Ovary (tissue), 9 donors: ENCODE data around the gene ABCA9. TPM values are rescaled to one million over a fixed set of nuclear protein-coding genes. Genes with fewer than 3 reads are reported as not detected.

ENCODE experiments used
- DNase-seq, 5 donors: peaks; one replicate each; pipeline ENCODE4 v3.0.0-alpha.2; 2019 to 2020
- H3K27ac ChIP-seq, 2 donors: fragments of 200-600 bp; one replicate each; pipeline versions ENCODE4 v1.5.1 to v1.8.0; 2019 to 2022
- H3K27me3 ChIP-seq: fragments of 200-600 bp; one replicate; pipeline ENCODE4 v1.8.0; 2022
- H3K36me3 ChIP-seq: fragments of 200-600 bp; sonication (generic); one replicate; pipeline ENCODE4 v1.5.1; 2019
- H3K4me1 ChIP-seq: one replicate; pipeline ENCODE4 v1.8.1; 2013; ENCODE audit warnings: mild to moderate bottlenecking, moderate library complexity; ENCODE audit not compliant: insufficient read depth
- H3K4me3 ChIP-seq: fragments of 200-600 bp; sonication (generic); one replicate; pipeline ENCODE4 v1.5.1; 2017
- H3K9me3 ChIP-seq, 2 donors: fragments of 200-600 bp in 1 of 2; sonication (generic) in 1 of 2; one replicate each; pipeline versions ENCODE4 v1.5.1 to v1.8.1; 2013 to 2019; ENCODE audit warnings: mild to moderate bottlenecking in 1 of 2, moderate library complexity in 1 of 2
- CTCF ChIP-seq, 3 donors: fragments of 450-650 bp in 2 of 3; fragments of 200-600 bp in 1 of 3; IDR thresholded peaks; one replicate each; pipeline versions ENCODE4 v1.5.1 to v1.8.0; 2016 to 2022; ENCODE audit warnings: antibody characterized with exemption in 3 of 3, mild to moderate bottlenecking in 1 of 3
- EP300 ChIP-seq: sonication (generic); formaldehyde crosslinking; IDR thresholded peaks from one replicate; pipeline ENCODE4 v1.6.1; 2017; ENCODE audit warnings: antibody characterized with exemption
- POLR2A ChIP-seq: fragments of 450-650 bp; IDR thresholded peaks from one replicate; pipeline ENCODE4 v1.6.1; 2017; ENCODE audit warnings: antibody characterized with exemption, mild to moderate bottlenecking, moderate library complexity
- WGBS, 3 donors: extraction: QIAGEN DNeasy Blood & Tissue Kit in 1 of 3; methylation state at CpG; one replicate each; pipeline versions ENCODE4 v1.1.5 to v1.1.7; 2013 to 2017; 5-methylcytosine and 5-hydroxymethylcytosine counted together
- intact Hi-C, 4 donors: fragments of 100-400 bp; cut with DNase I; formaldehyde crosslinking; loops; one replicate each; pipeline versions ENCODE4 v1.11.0 to v1.15.1; 2022 to 2023
- polyA plus RNA-seq, 2 donors: library from polyadenylated mRNA; stranded (reverse); fragments of 200-250 nt in 1 of 2; fragments of 350-450 nt in 1 of 2; fragmentation: Illumina TruSeq in 1 of 2; extraction: RNeasy Lipid Tissue Mini Kit (QIAGEN cat#74804) in 1 of 2; gene quantifications; one replicate each; pipeline ENCODE4 v1.2.3, GENCODE V29; 2013 to 2014
- total RNA-seq, 7 donors: library from RNA; depleted of rRNA in 2 of 7; stranded (reverse); fragments of >200 nt in 2 of 7; fragmentation: NEBNext Ultra II Directional in 3 of 7; extraction: Animal tissue kit (Norgen Biotek cat#: 25700) in 3 of 7; gene quantifications; one replicate each; pipeline versions ENCODE4 v1.1.0 to v1.2.4, GENCODE V29; 2016 to 2023
- donor health status: DM: no; HTN: no; CAD: no; lungs with moderate emphysema.
- donor health status: DM: no; HTN: no; CAD: no.
- donor health status: Bipolar disorder and iron deficiency.
- donor health status: DM: yes; HTN: yes; CAD: no.
- donor health status: DM: no; HTN: no; CAD: no.
- donor health status: DM: yes; HTN: yes; CAD: no.

ABCA9 gene
- total and polyA plus RNA-seq, 9 donors, result 15.0 to 111 (median 26.1) TPM

DNA sequence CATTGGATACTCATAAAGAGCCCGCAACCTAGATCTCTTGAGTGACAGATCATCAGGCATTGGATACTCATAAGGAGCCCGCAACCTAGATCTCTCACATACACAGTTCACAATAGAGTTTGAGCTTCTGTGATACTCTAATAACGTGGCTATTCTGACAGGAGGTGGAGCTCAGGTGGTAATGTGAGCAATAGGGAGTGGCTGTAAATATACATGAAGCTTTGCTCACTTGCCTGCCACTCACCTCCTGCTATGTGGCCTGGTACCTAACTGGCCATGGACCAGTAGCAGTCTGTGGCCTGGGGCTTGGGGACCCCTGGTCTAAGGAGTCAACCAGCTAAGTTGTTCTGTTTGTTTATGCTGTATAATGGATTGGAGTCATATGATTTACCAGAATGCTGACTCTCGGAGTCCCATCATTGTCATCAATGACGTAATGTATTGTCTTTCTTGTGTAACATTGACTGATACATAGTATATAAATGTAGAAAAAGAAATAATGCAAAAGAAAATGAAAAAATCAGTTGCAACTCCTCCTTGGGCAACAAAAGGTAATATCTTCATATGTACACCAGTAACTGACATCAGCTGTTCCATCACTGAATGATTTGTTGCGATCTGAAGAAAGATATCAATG lies 17.5 kb downstream of the ABCA9 start:
- Histone ChIP-seq H3K9me3 (peaks cover 0 to 4% of the 10 kb centered on the region in 2 donors), H3K27ac (no peak overlapping the region), H3K4me3 (no peak overlapping the region), H3K4me1 (peaks cover 4% of the 10 kb centered on the region), H3K27me3 (no peaks in the 10 kb centered on the region), H3K36me3 (no peaks in the 10 kb centered on the region)
- no peak for DNase-seq
- WGBS, 3 donors, result 94 to 97% (median 95%) methylated on average over 6 of the region's 6 CpGs
- intact Hi-C loops, result no loop called here
- no peak for TF ChIP-seq CTCF (IDR thresholded peaks at IDR 0.05)
- TF ChIP-seq POLR2A, result no peak
- no peak for TF ChIP-seq EP300

GRCh38 chr17:69042308-69042707 lies 18.4 kb downstream of the ABCA9 start:
- no peak for DNase-seq
- intact Hi-C loops, result no loop called here
- H3K27ac ChIP-seq, result no peak overlapping the region
- H3K4me3 ChIP-seq, result no peak overlapping the region
- no peaks in the 10 kb centered on the region for H3K36me3 ChIP-seq
- H3K4me1 ChIP-seq, result peaks cover 3% of the 10 kb centered on the region
- H3K27me3 ChIP-seq, result no peaks in the 10 kb centered on the region
- TF ChIP-seq CTCF (IDR thresholded peaks at IDR 0.05) (no peak), EP300 (no peak), POLR2A (no peak)
- H3K9me3 ChIP-seq, result peaks cover 0 to 4% of the 10 kb centered on the region in 2 donors
- 88 to 94% (median 94%) methylated on average over 5 of the region's 5 CpGs for WGBS, 3 donors

GRCh38 chr17:69031839-69032238 lies 28.9 kb downstream of the ABCA9 start:
- WGBS, 3 donors, result 88 to 91% (median 90%) methylated on average over 3 of the region's 3 CpGs
- Histone ChIP-seq H3K27me3 (no peaks in the 10 kb centered on the region), H3K9me3 (no peaks in the 10 kb centered on the region), H3K36me3 (no peaks in the 10 kb centered on the region), H3K4me3 (no peak overlapping the region), H3K4me1 (no peaks in the 10 kb centered on the region), H3K27ac (no peak overlapping the region)
- TF ChIP-seq POLR2A, result no peak
- no peak for TF ChIP-seq CTCF (IDR thresholded peaks at IDR 0.05)
- TF ChIP-seq EP300, result no peak
- DNase-seq, result no peak
- intact Hi-C loops, result no loop called here

GRCh38 chr17:69030169-69030568 lies 30.6 kb downstream of the ABCA9 start:
- Histone ChIP-seq H3K9me3 (no peaks in the 10 kb centered on the region), H3K4me1 (no peaks in the 10 kb centered on the region), H3K4me3 (no peak overlapping the region), H3K27me3 (no peaks in the 10 kb centered on the region), H3K27ac (no peak overlapping the region), H3K36me3 (no peaks in the 10 kb centered on the region)
- TF ChIP-seq CTCF (IDR thresholded peaks at IDR 0.05) (no peak), EP300 (no peak), POLR2A (no peak)
- no peak for DNase-seq
- WGBS, 3 donors, result 98 to 100% (median 98%) methylated on average over 1 of the region's 1 CpG
- intact Hi-C loops, result no loop called here
